ENCODE results near the gene SMIM35. TPM values are rescaled to one million over a fixed set of nuclear protein-coding genes. Genes with fewer than 3 reads are reported as not detected.

The SMIM35 gene
- total and polyA plus RNA-seq, 4 donors = 0.06 to 0.17 (median 0.11) TPM

GRCh38 chr11:118017631-118018315 lies 69.0 kb downstream of the SMIM35 start:
- peaks cover 0 to 11% (median 0%) of the 10 kb centered on the region in 4 donors for H3K9me3 ChIP-seq (ENCODE audit: control insufficient read depth in 4 of 4, insufficient read depth in 3 of 4, low read length in 3 of 4)
- H3K9ac ChIP-seq (ENCODE audit: insufficient read depth in 1 of 2, low read length in 2 of 2) = no peak overlapping the region
- no peaks in the 10 kb centered on the region for H3K36me3 ChIP-seq (ENCODE audit: control insufficient read depth in 4 of 4, insufficient read depth in 4 of 4, low read length in 4 of 4)
- TF ChIP-seq, protein P1, sequence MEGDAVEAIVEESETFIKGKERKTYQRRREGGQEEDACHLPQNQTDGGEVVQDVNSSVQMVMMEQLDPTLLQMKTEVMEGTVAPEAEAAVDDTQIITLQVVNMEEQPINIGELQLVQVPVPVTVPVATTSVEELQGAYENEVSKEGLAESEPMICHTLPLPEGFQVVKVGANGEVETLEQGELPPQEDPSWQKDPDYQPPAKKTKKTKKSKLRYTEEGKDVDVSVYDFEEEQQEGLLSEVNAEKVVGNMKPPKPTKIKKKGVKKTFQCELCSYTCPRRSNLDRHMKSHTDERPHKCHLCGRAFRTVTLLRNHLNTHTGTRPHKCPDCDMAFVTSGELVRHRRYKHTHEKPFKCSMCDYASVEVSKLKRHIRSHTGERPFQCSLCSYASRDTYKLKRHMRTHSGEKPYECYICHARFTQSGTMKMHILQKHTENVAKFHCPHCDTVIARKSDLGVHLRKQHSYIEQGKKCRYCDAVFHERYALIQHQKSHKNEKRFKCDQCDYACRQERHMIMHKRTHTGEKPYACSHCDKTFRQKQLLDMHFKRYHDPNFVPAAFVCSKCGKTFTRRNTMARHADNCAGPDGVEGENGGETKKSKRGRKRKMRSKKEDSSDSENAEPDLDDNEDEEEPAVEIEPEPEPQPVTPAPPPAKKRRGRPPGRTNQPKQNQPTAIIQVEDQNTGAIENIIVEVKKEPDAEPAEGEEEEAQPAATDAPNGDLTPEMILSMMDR (IDR thresholded peaks at IDR 0.05; ENCODE audit: control extremely low read depth, extremely low read depth) = no peak
- no peak overlapping the region for H3K4me3 ChIP-seq
- H3K27ac ChIP-seq (ENCODE audit: low read depth in 1 of 2, low read length in 1 of 2) = no peak overlapping the region
- no peaks in the 10 kb centered on the region for H3K27me3 ChIP-seq (ENCODE audit: control insufficient read depth in 3 of 3, insufficient read depth in 3 of 3, low read length in 2 of 3)
- ATAC-seq (ENCODE audit: insufficient read depth, low FRiP score) = no peak
- peaks cover 0 to 8% (median 0%) of the 10 kb centered on the region in 5 donors for H3K4me1 ChIP-seq (ENCODE audit: control insufficient read depth in 5 of 5, insufficient read depth in 5 of 5, low read length in 5 of 5)
- no peak for DNase-seq
- 61 to 73% methylated on average over 4 of the region's 4 CpGs for WGBS, 2 donors

- no peak for ATAC-seq (ENCODE audit: insufficient read depth, low FRiP score)
Measured at GRCh38 chr11:118017111-118017510, 69.7 kb downstream of the SMIM35 start.

DNA sequence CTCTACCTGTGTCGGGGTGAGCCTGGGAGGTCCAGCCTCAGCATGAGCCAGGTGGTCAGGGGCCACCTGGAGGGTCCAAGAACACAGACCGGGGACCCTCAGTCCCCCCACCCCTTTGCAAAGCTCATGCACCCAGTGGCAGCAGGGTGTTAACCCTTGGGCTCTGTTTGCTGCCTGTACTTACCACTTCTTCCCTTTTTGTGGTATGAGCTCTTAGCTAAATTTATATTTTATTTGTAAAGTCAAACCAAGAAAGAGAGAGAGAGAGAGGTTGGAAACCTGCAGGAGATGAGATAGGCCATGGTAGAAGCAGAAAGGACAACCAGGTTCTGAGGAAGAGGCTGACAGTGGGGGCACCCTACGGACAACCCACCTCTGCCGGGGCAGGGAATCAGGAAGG lies 70.7 kb downstream of the SMIM35 start:
- peaks cover 0 to 9% (median 0%) of the 10 kb centered on the region in 5 donors for H3K4me1 ChIP-seq (ENCODE audit: control insufficient read depth in 5 of 5, insufficient read depth in 5 of 5, low read length in 5 of 5)
- no peak overlapping the region for H3K4me3 ChIP-seq
- no peak for ATAC-seq (ENCODE audit: insufficient read depth, low FRiP score)
- H3K9me3 ChIP-seq (ENCODE audit: control insufficient read depth in 4 of 4, insufficient read depth in 3 of 4, low read length in 3 of 4) = peaks cover 0 to 11% (median 0%) of the 10 kb centered on the region in 4 donors
- no peaks in the 10 kb centered on the region for H3K27me3 ChIP-seq (ENCODE audit: control insufficient read depth in 3 of 3, insufficient read depth in 3 of 3, low read length in 2 of 3)
- H3K9ac ChIP-seq (ENCODE audit: insufficient read depth in 1 of 2, low read length in 2 of 2) = no peak overlapping the region
- no peak for DNase-seq
- no peaks in the 10 kb centered on the region for H3K36me3 ChIP-seq (ENCODE audit: control insufficient read depth in 4 of 4, insufficient read depth in 4 of 4, low read length in 4 of 4)
- 30 to 60% methylated on average over 4 of the region's 4 CpGs for WGBS, 2 donors
- H3K27ac ChIP-seq (ENCODE audit: low read depth in 1 of 2, low read length in 1 of 2) = no peak overlapping the region
- TF ChIP-seq, protein P1 (IDR thresholded peaks at IDR 0.05; ENCODE audit: control extremely low read depth, extremely low read depth) = no peak

More at GRCh38 chr11:118017111-118017510, 69.7 kb downstream of the SMIM35 start:
- H3K9ac ChIP-seq (ENCODE audit: insufficient read depth in 1 of 2, low read length in 2 of 2) = no peak overlapping the region
- H3K27me3 ChIP-seq (ENCODE audit: control insufficient read depth in 3 of 3, insufficient read depth in 3 of 3, low read length in 2 of 3) = no peaks in the 10 kb centered on the region
- H3K4me3 ChIP-seq = no peak overlapping the region
- H3K9me3 ChIP-seq (ENCODE audit: control insufficient read depth in 4 of 4, insufficient read depth in 3 of 4, low read length in 3 of 4) = peaks cover 0 to 11% (median 0%) of the 10 kb centered on the region in 4 donors
- no peaks in the 10 kb centered on the region for H3K36me3 ChIP-seq (ENCODE audit: control insufficient read depth in 4 of 4, insufficient read depth in 4 of 4, low read length in 4 of 4)
- peaks cover 0 to 9% (median 0%) of the 10 kb centered on the region in 5 donors for H3K4me1 ChIP-seq (ENCODE audit: control insufficient read depth in 5 of 5, insufficient read depth in 5 of 5, low read length in 5 of 5)
- DNase-seq = no peak
- WGBS, 2 donors = 77 to 91% methylated on average over 3 of the region's 3 CpGs
- H3K27ac ChIP-seq (ENCODE audit: low read depth in 1 of 2, low read length in 1 of 2) = no peak overlapping the region
- TF ChIP-seq, protein P1 (IDR thresholded peaks at IDR 0.05; ENCODE audit: control extremely low read depth, extremely low read depth) = no peak

All from lung (tissue), 12 donors.